HUES64 (cell line): ENCODE results near the gene ITGB2.
"Not testable (repeated sequence)": the region's sequence is repeated elsewhere in the genome, so short reads cannot be mapped to it uniquely, and the experiment has no call there.

Source experiments
- H3K27ac ChIP-seq: 2 replicates; pipeline ENCODE4 v1.7.0; 2013; ENCODE audit warnings: low read depth, low read length, inconsistent platforms
- H3K27me3 ChIP-seq: 2 replicates; pipeline ENCODE4 v1.6.1; 2013; ENCODE audit warnings: mild to moderate bottlenecking, low read length; ENCODE audit not compliant: insufficient read depth
- H3K36me3 ChIP-seq: 2 replicates; pipeline ENCODE4 v1.6.1; 2013; ENCODE audit warnings: mild to moderate bottlenecking, low read length; ENCODE audit not compliant: insufficient read depth
- H3K4me1 ChIP-seq: 2 replicates; pipeline ENCODE4 v1.6.1; 2013; ENCODE audit warnings: mild to moderate bottlenecking, low read length, moderate library complexity; ENCODE audit not compliant: insufficient read depth
- H3K4me3 ChIP-seq: 2 replicates; pipeline ENCODE4 v1.5.1; 2013; ENCODE audit warnings: mild to moderate bottlenecking, low read length, moderate library complexity
- H3K9ac ChIP-seq: 2 replicates; pipeline ENCODE4 v1.6.1; 2013; ENCODE audit warnings: mild to moderate bottlenecking, low read depth, low read length
- H3K9me3 ChIP-seq: 2 replicates; pipeline ENCODE4 v1.6.1; 2013; ENCODE audit warnings: low read depth, low read length; ENCODE audit not compliant: insufficient read depth
- WGBS: fragments of 150-250, 120-280 bp; methylation state at CpG from one replicate; pipeline ENCODE4 v1.1.7; 2013; ENCODE audit warnings: missing lambda C conversion rate; 5-methylcytosine and 5-hydroxymethylcytosine counted together

ITGB2 gene

GRCh38 chr21:44919111-44919912 is 1.4 kb downstream of the ITGB2 start:
- no peak overlapping the region for H3K9ac ChIP-seq
- peaks cover 62% of the 10 kb centered on the region for H3K27me3 ChIP-seq
- H3K36me3 ChIP-seq = no peaks in the 10 kb centered on the region
- 57% methylated on average over 23 of the region's 26 CpGs for WGBS
- peak overlapping the region; percentile 36 for H3K4me3 ChIP-seq
- H3K4me1 ChIP-seq = 0 out of 2 replicates have a peak, but pooled peaks cover 4% of the 10 kb centered on the region
- no peak overlapping the region for H3K27ac ChIP-seq
- no peaks in the 10 kb centered on the region for H3K9me3 ChIP-seq

- H3K27ac ChIP-seq = no peak overlapping the region
- no peaks in the 10 kb centered on the region for H3K9me3 ChIP-seq
- H3K36me3 ChIP-seq = no peaks in the 10 kb centered on the region
- WGBS = 51% methylated on average over 13 of the region's 13 CpGs
- no peak overlapping the region for H3K9ac ChIP-seq
- H3K4me3 ChIP-seq = peak overlapping the region; percentile 36
- H3K4me1 ChIP-seq = 0 out of 2 replicates have a peak, but pooled peaks cover 4% of the 10 kb centered on the region
- H3K27me3 ChIP-seq = peaks cover 57% of the 10 kb centered on the region
These were observed 2.1 kb downstream of the ITGB2 start for GRCh38 chr21:44918581-44919033.

GRCh38 chr21:44918107-44918470 is 2.6 kb downstream of the ITGB2 start:
- Histone ChIP-seq H3K27me3 (peaks cover 56% of the 10 kb centered on the region), H3K4me3 (no peak overlapping the region), H3K4me1 (0 out of 2 replicates have a peak, but pooled peaks cover 4% of the 10 kb centered on the region)

GRCh38 chr21:44917446-44918106 is 3.1 kb downstream of the ITGB2 start:
- Histone ChIP-seq H3K36me3 (no peaks in the 10 kb centered on the region), H3K4me1 (0 out of 2 replicates have a peak, but pooled peaks cover 4% of the 10 kb centered on the region), H3K9me3 (no peaks in the 10 kb centered on the region), H3K27ac (no peak overlapping the region), H3K9ac (no peak overlapping the region), H3K27me3 (peaks cover 50% of the 10 kb centered on the region), H3K4me3 (no peak overlapping the region)
- 87% methylated on average over 15 of the region's 15 CpGs for WGBS

More at GRCh38 chr21:44918107-44918470, 2.6 kb downstream of the ITGB2 start:
- no peak overlapping the region for H3K27ac ChIP-seq
- H3K9ac ChIP-seq = no peak overlapping the region
- no peaks in the 10 kb centered on the region for H3K9me3 ChIP-seq
- WGBS = 88% methylated on average over 12 of the region's 12 CpGs
- H3K36me3 ChIP-seq = no peaks in the 10 kb centered on the region

- Histone ChIP-seq H3K27ac (no peak overlapping the region), H3K27me3 (peaks cover 46% of the 10 kb centered on the region), H3K9me3 (no peaks in the 10 kb centered on the region), H3K4me1 (0 out of 2 replicates have a peak, but pooled peaks cover 4% of the 10 kb centered on the region), H3K4me3 (no peak overlapping the region), H3K36me3 (no peaks in the 10 kb centered on the region), H3K9ac (no peak overlapping the region)
- WGBS = 86% methylated on average over 7 of the region's 7 CpGs
These were observed 3.7 kb downstream of the ITGB2 start for GRCh38 chr21:44916965-44917364.

GRCh38 chr21:44914176-44914874 is 6.4 kb downstream of the ITGB2 start:
- no peak overlapping the region for H3K27ac ChIP-seq
- H3K4me3 ChIP-seq = no peak overlapping the region
- H3K9ac ChIP-seq = no peak overlapping the region
- 93% methylated on average over 18 of the region's 18 CpGs for WGBS
- peaks cover 20% of the 10 kb centered on the region for H3K27me3 ChIP-seq
- no peaks in the 10 kb centered on the region for H3K4me1 ChIP-seq
- H3K36me3 ChIP-seq = no peaks in the 10 kb centered on the region
- no peaks in the 10 kb centered on the region for H3K9me3 ChIP-seq

- Histone ChIP-seq H3K4me3 (no peak overlapping the region), H3K9ac (no peak overlapping the region), H3K36me3 (no peaks in the 10 kb centered on the region), H3K9me3 (no peaks in the 10 kb centered on the region), H3K4me1 (no peaks in the 10 kb centered on the region), H3K27me3 (peaks cover 13% of the 10 kb centered on the region), H3K27ac (no peak overlapping the region)
- WGBS = 90% methylated on average over 7 of the region's 7 CpGs
These were observed 7.1 kb downstream of the ITGB2 start for GRCh38 chr21:44913425-44914175.

GRCh38 chr21:44912506-44913412 is 7.9 kb downstream of the ITGB2 start:
- 87% methylated on average over 17 of the region's 25 CpGs for WGBS
- H3K27ac ChIP-seq, H3K36me3 ChIP-seq, H3K27me3 ChIP-seq, H3K4me1 ChIP-seq, H3K9me3 ChIP-seq, H3K9ac ChIP-seq, H3K4me3 ChIP-seq: not testable (repeated sequence)

- no peak overlapping the region for H3K4me3 ChIP-seq
- H3K27ac ChIP-seq = no peak overlapping the region
- H3K9ac ChIP-seq = no peak overlapping the region
- no peaks in the 10 kb centered on the region for H3K4me1 ChIP-seq
- H3K9me3 ChIP-seq = no peaks in the 10 kb centered on the region
- no peaks in the 10 kb centered on the region; the same call in 1 of the 2 replicates for H3K27me3 ChIP-seq
- H3K36me3 ChIP-seq = no peaks in the 10 kb centered on the region
- 88% methylated on average over 8 of the region's 8 CpGs for WGBS
These were observed 8.6 kb downstream of the ITGB2 start for GRCh38 chr21:44912158-44912473.
